PFSK-1 (cell line): Measurements from ENCODE around the gene VSNL1.

ENCODE experiments used
- FOXP2 ChIP-seq: optimal IDR thresholded peaks from 2 replicates; pipeline ENCODE3; 2011; ENCODE audit warnings: borderline replicate concordance, control low read depth, inconsistent platforms; ENCODE audit not compliant: insufficient read depth; ENCODE audit errors: extremely low read length, extremely low read depth
- POLR2AphosphoS5 ChIP-seq: IDR thresholded peaks from 2 replicates; pipeline ENCODE4 v1.6.1; 2012; ENCODE audit warnings: low read depth, mild to moderate bottlenecking, control low read depth, low read length, moderate library complexity
- SIN3A ChIP-seq: IDR thresholded peaks from 2 replicates; pipeline ENCODE4 v1.6.1; 2012; ENCODE audit warnings: mild to moderate bottlenecking, low read length, moderate library complexity, borderline replicate concordance; ENCODE audit not compliant: insufficient read depth
- TAF1 ChIP-seq: IDR thresholded peaks from 2 replicates; pipeline ENCODE4 v1.6.1; 2012; ENCODE audit warnings: low read length, control low read depth, borderline replicate concordance; ENCODE audit not compliant: insufficient read depth
- TF ChIP-seq, protein P1 (sequence below), 2 experiments: IDR thresholded peaks; 2 replicates each; pipeline versions ENCODE4 v1.6.1 to v1.8.0; 2011 to 2012; ENCODE audit warnings: low read depth in 2 of 2, low read length in 2 of 2, control low read depth in 1 of 2, inconsistent platforms in 1 of 2, mild to moderate bottlenecking in 1 of 2, moderate library complexity in 1 of 2; ENCODE audit not compliant: insufficient read depth in 1 of 2

DNA sequence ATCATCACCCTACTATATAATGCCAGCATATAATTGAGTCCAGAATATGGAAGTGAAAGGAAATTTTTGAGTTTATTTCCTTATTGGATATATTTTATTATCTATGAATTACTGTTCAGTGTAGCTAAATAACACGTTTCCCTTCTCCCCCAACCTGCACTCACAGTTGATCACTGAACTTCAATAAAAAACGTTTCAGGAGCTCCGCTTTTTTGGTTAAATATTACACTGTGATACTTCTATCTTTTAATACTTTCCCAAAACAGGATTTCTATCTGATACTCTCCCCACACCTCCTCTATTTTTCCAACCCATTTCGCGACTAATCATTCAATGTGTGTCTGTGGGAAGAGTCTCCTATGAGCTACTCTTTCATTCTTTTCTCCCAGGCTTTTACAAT lies 7.2 kb downstream of the VSNL1 start:
- TF ChIP-seq POLR2AphosphoS5: no peak
- TF ChIP-seq TAF1: no peak
- TF ChIP-seq, protein P1, sequence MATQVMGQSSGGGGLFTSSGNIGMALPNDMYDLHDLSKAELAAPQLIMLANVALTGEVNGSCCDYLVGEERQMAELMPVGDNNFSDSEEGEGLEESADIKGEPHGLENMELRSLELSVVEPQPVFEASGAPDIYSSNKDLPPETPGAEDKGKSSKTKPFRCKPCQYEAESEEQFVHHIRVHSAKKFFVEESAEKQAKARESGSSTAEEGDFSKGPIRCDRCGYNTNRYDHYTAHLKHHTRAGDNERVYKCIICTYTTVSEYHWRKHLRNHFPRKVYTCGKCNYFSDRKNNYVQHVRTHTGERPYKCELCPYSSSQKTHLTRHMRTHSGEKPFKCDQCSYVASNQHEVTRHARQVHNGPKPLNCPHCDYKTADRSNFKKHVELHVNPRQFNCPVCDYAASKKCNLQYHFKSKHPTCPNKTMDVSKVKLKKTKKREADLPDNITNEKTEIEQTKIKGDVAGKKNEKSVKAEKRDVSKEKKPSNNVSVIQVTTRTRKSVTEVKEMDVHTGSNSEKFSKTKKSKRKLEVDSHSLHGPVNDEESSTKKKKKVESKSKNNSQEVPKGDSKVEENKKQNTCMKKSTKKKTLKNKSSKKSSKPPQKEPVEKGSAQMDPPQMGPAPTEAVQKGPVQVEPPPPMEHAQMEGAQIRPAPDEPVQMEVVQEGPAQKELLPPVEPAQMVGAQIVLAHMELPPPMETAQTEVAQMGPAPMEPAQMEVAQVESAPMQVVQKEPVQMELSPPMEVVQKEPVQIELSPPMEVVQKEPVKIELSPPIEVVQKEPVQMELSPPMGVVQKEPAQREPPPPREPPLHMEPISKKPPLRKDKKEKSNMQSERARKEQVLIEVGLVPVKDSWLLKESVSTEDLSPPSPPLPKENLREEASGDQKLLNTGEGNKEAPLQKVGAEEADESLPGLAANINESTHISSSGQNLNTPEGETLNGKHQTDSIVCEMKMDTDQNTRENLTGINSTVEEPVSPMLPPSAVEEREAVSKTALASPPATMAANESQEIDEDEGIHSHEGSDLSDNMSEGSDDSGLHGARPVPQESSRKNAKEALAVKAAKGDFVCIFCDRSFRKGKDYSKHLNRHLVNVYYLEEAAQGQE (IDR thresholded peaks at IDR 0.05; ENCODE audit: insufficient read depth in 1 of 2, low read depth in 2 of 2, low read length in 2 of 2): no peak
- TF ChIP-seq SIN3A: no peak
- TF ChIP-seq FOXP2: no peak
